Measurements from ENCODE around the gene OCA2.

- TF ChIP-seq POLR2A (IDR thresholded peaks at IDR 0.05) (no peak), CTCF (IDR thresholded peaks at IDR 0.05) (no peak)
These were observed 10.7 kb upstream of the OCA2 start for GRCh38 chr15:28109626-28110455.
